Measurements from ENCODE around the gene MCMBP.

Gene MCMBP

DNA sequence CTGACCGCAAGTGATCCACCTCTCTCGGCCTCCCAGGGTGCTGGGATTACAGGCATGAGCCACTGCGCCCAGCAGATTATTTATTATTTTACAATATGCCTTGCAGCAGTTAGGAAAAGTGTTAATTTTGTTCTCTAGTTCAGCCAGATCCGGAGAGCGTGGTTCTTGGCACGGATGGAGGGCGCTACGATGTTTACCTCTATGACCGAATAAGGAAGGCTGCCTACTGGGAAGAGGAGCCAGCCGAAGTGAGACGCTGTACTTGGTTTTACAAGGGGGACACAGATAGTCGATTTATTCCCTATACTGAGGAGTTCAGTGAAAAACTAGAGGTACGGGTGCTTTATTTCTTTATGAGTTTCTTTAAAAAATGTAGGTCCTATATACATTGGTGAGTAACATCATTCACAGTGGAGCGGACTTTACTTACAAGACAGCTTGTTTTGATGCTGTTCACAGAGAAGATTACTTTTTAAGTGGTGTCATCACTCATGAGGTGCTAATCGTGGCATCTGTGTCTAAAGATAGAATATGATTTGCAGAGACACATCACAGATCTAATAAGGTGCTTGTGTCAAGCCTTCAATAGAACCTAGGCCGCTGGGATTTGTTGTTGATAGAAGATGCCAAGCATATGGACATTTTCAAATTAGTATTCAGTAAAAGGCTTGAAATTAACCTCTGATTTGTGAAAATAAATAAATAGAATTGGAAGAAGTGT, 31.5 kb upstream of the MCMBP start:
- no peak overlapping the region for H3K4me3 ChIP-seq (ENCODE audit: low read depth, low read length)
- H3K9me3 ChIP-seq (ENCODE audit: severe bottlenecking), result no peaks in the 10 kb centered on the region
- DNase-seq, result no peak
- H3K36me3 ChIP-seq, result peaks cover 62% of the 10 kb centered on the region
- H3K27me3 ChIP-seq (ENCODE audit: insufficient read depth, low read depth, severe bottlenecking), result no peaks in the 10 kb centered on the region
- no peak overlapping the region for H3K27ac ChIP-seq
- TF ChIP-seq, protein P1, sequence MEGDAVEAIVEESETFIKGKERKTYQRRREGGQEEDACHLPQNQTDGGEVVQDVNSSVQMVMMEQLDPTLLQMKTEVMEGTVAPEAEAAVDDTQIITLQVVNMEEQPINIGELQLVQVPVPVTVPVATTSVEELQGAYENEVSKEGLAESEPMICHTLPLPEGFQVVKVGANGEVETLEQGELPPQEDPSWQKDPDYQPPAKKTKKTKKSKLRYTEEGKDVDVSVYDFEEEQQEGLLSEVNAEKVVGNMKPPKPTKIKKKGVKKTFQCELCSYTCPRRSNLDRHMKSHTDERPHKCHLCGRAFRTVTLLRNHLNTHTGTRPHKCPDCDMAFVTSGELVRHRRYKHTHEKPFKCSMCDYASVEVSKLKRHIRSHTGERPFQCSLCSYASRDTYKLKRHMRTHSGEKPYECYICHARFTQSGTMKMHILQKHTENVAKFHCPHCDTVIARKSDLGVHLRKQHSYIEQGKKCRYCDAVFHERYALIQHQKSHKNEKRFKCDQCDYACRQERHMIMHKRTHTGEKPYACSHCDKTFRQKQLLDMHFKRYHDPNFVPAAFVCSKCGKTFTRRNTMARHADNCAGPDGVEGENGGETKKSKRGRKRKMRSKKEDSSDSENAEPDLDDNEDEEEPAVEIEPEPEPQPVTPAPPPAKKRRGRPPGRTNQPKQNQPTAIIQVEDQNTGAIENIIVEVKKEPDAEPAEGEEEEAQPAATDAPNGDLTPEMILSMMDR (IDR thresholded peaks at IDR 0.05; ENCODE audit: low read depth, low read length), result no peak

DNA sequence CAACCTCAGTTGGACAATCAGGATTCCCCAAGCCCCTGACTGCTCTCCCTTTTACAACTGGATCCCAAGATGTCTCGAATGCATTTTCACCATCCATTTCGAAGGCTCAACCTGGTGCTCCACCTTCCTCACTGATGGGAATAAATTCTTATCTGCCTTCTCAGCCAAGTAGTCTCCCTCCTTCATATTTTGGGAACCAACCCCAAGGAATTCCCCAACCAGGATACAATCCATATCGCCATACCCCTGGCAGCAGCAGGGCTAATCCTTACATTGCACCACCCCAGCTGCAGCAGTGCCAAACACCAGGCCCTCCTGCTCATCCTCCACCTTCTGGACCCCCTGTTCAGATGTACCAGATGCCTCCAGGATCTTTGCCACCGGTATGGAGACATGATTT, 25.9 kb upstream of the MCMBP start:
- TF ChIP-seq, protein P1 (IDR thresholded peaks at IDR 0.05; ENCODE audit: low read depth, low read length), result no peak
- H3K27ac ChIP-seq, result no peak overlapping the region
- peaks cover 44% of the 10 kb centered on the region for H3K36me3 ChIP-seq
- DNase-seq, result no peak
- no peaks in the 10 kb centered on the region for H3K27me3 ChIP-seq (ENCODE audit: insufficient read depth, low read depth, severe bottlenecking)
- H3K4me3 ChIP-seq (ENCODE audit: low read depth, low read length), result no peak overlapping the region
- no peaks in the 10 kb centered on the region for H3K9me3 ChIP-seq (ENCODE audit: severe bottlenecking)

DNA sequence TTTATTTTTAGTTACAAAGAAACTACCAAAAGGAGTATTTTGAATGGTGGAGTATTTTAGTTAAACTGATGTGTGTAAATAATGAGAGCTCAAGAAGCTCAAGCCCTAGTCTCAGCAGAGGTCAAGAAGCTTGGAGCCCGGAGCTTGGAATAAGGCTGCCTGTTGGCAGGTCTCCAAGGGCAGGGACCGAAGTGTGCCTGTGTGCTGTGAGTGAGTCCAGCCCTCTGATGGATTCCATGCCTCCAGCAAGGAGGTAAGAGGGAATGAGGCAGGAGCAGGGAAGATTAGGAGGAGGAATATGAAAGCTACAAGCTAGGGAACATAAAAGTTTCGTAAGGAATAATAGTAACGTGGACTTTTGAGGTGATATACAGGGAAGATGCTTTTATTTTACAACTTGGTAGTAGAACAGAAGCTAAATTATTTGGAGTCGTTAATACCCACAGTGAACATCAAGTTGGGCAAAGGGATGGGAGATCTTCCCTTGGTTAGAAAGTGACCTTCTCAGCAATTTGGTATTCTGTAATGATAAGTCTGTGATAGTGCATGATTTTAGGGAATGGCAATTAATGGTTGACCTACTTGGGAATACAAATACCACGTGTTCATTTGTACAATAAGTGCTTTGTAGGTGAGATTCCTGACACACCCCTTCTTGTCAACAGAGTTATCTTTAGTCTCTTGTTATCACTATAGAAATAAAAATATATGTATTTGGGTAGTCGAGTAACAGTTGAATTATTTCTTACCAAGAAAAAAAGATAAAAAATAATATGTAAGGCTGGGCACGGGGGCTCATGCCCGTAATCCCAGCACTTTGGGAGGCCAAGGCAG, 24.5 kb upstream of the MCMBP start:
- no peak overlapping the region for H3K27ac ChIP-seq
- no peak for DNase-seq
- H3K9me3 ChIP-seq (ENCODE audit: severe bottlenecking), result no peaks in the 10 kb centered on the region
- no peaks in the 10 kb centered on the region for H3K27me3 ChIP-seq (ENCODE audit: insufficient read depth, low read depth, severe bottlenecking)
- no peak overlapping the region for H3K4me3 ChIP-seq (ENCODE audit: low read depth, low read length)
- peaks cover 34% of the 10 kb centered on the region for H3K36me3 ChIP-seq
- TF ChIP-seq, protein P1 (IDR thresholded peaks at IDR 0.05; ENCODE audit: low read depth, low read length), result no peak

DNA sequence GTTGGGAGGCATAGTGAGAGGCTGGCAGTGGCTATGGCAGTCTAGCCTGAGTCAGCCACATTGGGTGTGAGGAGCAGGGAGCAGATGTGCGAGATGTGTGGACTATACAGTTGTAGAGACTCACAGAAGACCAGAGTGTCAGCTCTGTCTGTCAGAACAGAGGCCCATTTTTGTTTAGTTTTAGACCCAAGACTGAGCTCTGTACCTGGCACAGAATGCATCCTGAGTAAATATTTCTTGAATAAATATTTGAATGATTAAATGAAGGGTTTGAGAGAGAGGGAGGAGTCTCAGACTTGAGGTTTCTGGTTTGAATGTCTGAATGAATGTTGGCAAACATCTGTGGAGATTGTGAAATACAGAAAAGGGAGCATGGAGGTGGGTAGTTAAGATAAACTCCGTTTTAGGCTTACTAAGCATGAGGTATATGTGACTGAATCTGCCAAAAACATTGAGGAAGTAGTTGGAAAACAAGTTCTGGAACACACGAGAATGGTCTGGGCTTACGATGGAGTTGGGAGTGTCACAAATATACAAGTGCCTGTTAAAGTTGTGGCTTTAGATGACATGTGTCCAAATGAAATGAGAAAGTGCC, 23.5 kb upstream of the MCMBP start:
- Histone ChIP-seq H3K9me3 (ENCODE audit: severe bottlenecking) (no peaks in the 10 kb centered on the region), H3K36me3 (peaks cover 31% of the 10 kb centered on the region), H3K27me3 (ENCODE audit: insufficient read depth, low read depth, severe bottlenecking) (no peaks in the 10 kb centered on the region), H3K4me3 (ENCODE audit: low read depth, low read length) (no peak overlapping the region), H3K27ac (no peak overlapping the region)
- TF ChIP-seq, protein P1 (IDR thresholded peaks at IDR 0.05; ENCODE audit: low read depth, low read length), result no peak
- no peak for DNase-seq

DNA sequence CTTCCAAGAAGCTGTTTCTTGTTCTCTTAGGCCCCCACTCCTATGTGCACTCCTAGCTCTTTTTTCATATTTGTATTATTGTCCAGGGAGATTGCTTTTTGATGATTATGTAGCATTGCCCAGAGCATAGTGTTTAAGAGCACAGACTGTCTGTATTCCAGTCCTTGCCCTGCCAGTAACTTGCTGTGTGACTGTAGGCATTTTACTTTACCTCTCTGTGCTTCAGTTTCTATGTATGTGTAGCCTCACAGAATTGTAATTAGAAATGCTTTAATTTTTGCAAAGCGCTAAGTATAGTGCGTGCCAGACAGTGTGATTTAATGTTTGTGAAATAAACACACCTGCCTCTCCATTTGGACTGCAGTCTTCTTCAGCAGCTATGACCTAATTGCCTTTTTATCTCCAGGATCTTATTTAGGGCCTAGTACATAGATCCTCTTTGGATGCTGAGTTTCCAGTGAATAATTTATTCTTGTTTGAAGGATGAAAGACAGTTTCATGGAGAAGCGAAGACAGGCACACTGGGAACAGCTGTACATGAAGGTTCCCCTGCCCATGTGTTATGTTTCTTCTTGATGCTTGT, 21.3 kb upstream of the MCMBP start:
- Histone ChIP-seq H3K36me3 (peaks cover 21% of the 10 kb centered on the region), H3K4me3 (ENCODE audit: low read depth, low read length) (no peak overlapping the region), H3K27me3 (ENCODE audit: insufficient read depth, low read depth, severe bottlenecking) (no peaks in the 10 kb centered on the region), H3K27ac (no peak overlapping the region), H3K9me3 (ENCODE audit: severe bottlenecking) (peaks cover 4% of the 10 kb centered on the region)
- TF ChIP-seq, protein P1 (IDR thresholded peaks at IDR 0.05; ENCODE audit: low read depth, low read length), result no peak
- no peak for DNase-seq

Data from WERI-Rb-1 (cell line).